HCT116 (cell line): ENCODE data around the gene LMO7. TPM values are rescaled to one million over a fixed set of nuclear protein-coding genes. Genes with fewer than 3 reads are reported as not detected.

ENCODE experiments used
- ATAC-seq: fragments of 200-7000 bp; cut with Tn5 transposase; 2 replicates; pipeline ENCODE4 v1.9.1; 2020; ENCODE audit warnings: mild to moderate bottlenecking, moderate library complexity
- BruUV-seq: library from RNA; stranded (reverse); fragments of 400-500 nt; replicated peaks from 2 replicates; lab custom pipeline; 2021; lab: Mats Ljungman, UMichigan
- CTCF ChIA-PET: fragments of 300-600 bp; sonication (Branson Sonifier 250); formaldehyde crosslinking; loops from one replicate; lab custom pipeline; 2021; ENCODE audit warnings: antibody characterized with exemption; lab: Charles Lee
- POLR2A ChIA-PET: fragments of 300-600, 350-600 bp; sonication (Branson Sonifier 250); formaldehyde crosslinking; loops from one replicate; lab custom pipeline; 2021; ENCODE audit warnings: antibody characterized with exemption; lab: Charles Lee
- RAD21 ChIA-PET, 2 experiments: fragments of 300-600 bp; sonication (Branson Sonifier 250); formaldehyde crosslinking; loops; one replicate each; lab custom pipeline; 2023; ENCODE audit warnings: low total read pairs in 2 of 2; ENCODE audit not compliant: uncharacterized antibody in 2 of 2, unreplicated experiment in 2 of 2, low non-redundant PET in 1 of 2; lab: Charles Lee
- DNase-seq: peaks from one replicate; pipeline ENCODE4 v3.0.0-alpha.2; 2010; ENCODE audit warnings: low read depth, low spot score
- H2AFZ ChIP-seq: fragments of 200-600 bp; shearing (Covaris generic), sonication (generic); 2 replicates; pipeline ENCODE4 v1.6.1; 2017; ENCODE audit warnings: low read depth, mixed run types, mixed read lengths, antibody characterized with exemption, low read length; ENCODE audit not compliant: poor library complexity, severe bottlenecking
- H3K27ac ChIP-seq: 2 replicates; pipeline ENCODE4 v1.5.1; 2012; ENCODE audit warnings: low read depth, low read length
- H3K27me3 ChIP-seq: fragments of 200-600 bp; sonication (generic); 2 replicates; pipeline ENCODE4 v1.6.1; 2016; ENCODE audit warnings: mixed run types, low read length, mixed read lengths; ENCODE audit not compliant: insufficient read depth
- H3K36me3 ChIP-seq, 2 experiments: fragments of 200-500 bp in 1 of 2; fragments of 200-600 bp in 1 of 2; sonication (Bioruptor generic) in 1 of 2; sonication (generic) in 1 of 2; 2 replicates each; pipeline versions ENCODE4 v1.5.1 to v1.6.1; 2014 to 2016; ENCODE audit warnings: low read length in 2 of 2, inconsistent platforms in 1 of 2, mixed read lengths in 1 of 2, mixed run types in 1 of 2; ENCODE audit not compliant: insufficient read depth in 2 of 2, control insufficient read depth in 1 of 2
- H3K4me1 ChIP-seq, 2 experiments: fragments of 200-600 bp in 1 of 2; sonication (generic) in 1 of 2; 2 replicates each; pipeline versions ENCODE4 v1.5.1 to v1.6.1; 2012 to 2017; ENCODE audit warnings: low read length in 2 of 2, inconsistent platforms in 1 of 2, mild to moderate bottlenecking in 1 of 2, mixed read lengths in 1 of 2, mixed run types in 1 of 2, moderate library complexity in 1 of 2; ENCODE audit not compliant: insufficient read depth in 2 of 2, control insufficient read depth in 1 of 2
- H3K4me2 ChIP-seq: fragments of 200-600 bp; sonication (generic); 2 replicates; pipeline ENCODE4 v1.6.1; 2017; ENCODE audit warnings: mixed run types, low read length, mixed read lengths
- H3K4me3 ChIP-seq, 2 experiments: fragments of 200-600 bp in 1 of 2; sonication (generic) in 1 of 2; replicated peaks in 1 of 2; 2 replicates each; pipeline ENCODE4 v1.5.1; 2011 to 2016; ENCODE audit warnings: low read length in 2 of 2, control low read depth in 1 of 2, low read depth in 1 of 2, mild to moderate bottlenecking in 1 of 2, mixed read lengths in 1 of 2, mixed run types in 1 of 2
- H3K79me2 ChIP-seq: fragments of 200-600 bp; sonication (generic); 2 replicates; pipeline ENCODE4 v1.6.1; 2017; ENCODE audit warnings: mild to moderate bottlenecking, mixed run types, low read length, moderate library complexity, mixed read lengths; ENCODE audit not compliant: insufficient read depth
- H3K9ac ChIP-seq: fragments of 200-600 bp; sonication (generic); 2 replicates; pipeline ENCODE4 v1.6.1; 2016; ENCODE audit warnings: low read length, mixed read lengths
- H3K9me2 ChIP-seq: fragments of 200-600 bp; sonication (generic), shearing (Covaris generic); 2 replicates; pipeline ENCODE4 v1.6.1; 2017; ENCODE audit warnings: mixed run types, mild to moderate bottlenecking, moderate library complexity; ENCODE audit not compliant: insufficient read depth
- H3K9me3 ChIP-seq, 2 experiments: fragments of 200-500 bp in 1 of 2; fragments of 200-600 bp in 1 of 2; sonication (Bioruptor generic) in 1 of 2; sonication (generic) in 1 of 2; 2 replicates each; pipeline ENCODE4 v1.6.1; 2014 to 2017; ENCODE audit warnings: low read length in 2 of 2, mixed read lengths in 2 of 2, inconsistent platforms in 1 of 2, low read depth in 1 of 2, mild to moderate bottlenecking in 1 of 2, mixed run types in 1 of 2, moderate library complexity in 1 of 2; ENCODE audit not compliant: control insufficient read depth in 1 of 2, insufficient read depth in 1 of 2
- H4K20me1 ChIP-seq: fragments of 200-600 bp; sonication (generic), shearing (Covaris generic); 2 replicates; pipeline ENCODE4 v1.6.1; 2017; ENCODE audit warnings: mixed run types, mild to moderate bottlenecking, moderate library complexity; ENCODE audit not compliant: insufficient read depth
- CBX3 ChIP-seq: IDR thresholded peaks from 2 replicates; pipeline ENCODE4 v1.6.1; 2012; ENCODE audit warnings: low read depth
- CEBPB ChIP-seq: IDR thresholded peaks from 2 replicates; pipeline ENCODE4 v1.6.1; 2012; ENCODE audit warnings: low read depth
- ELF1 ChIP-seq: IDR thresholded peaks from 2 replicates; pipeline ENCODE4 v1.6.1; 2012; ENCODE audit warnings: low read depth, borderline replicate concordance
- EZH2 ChIP-seq: fragments of 200-600 bp; sonication (generic); IDR thresholded peaks from 2 replicates; pipeline ENCODE4 v1.6.1; 2017; ENCODE audit warnings: antibody characterized with exemption, mixed run types
- JUND ChIP-seq: IDR thresholded peaks from 2 replicates; pipeline ENCODE4 v1.6.1; 2012
- RAD21 ChIP-seq: IDR thresholded peaks from 2 replicates; pipeline ENCODE4 v1.6.1; 2012; ENCODE audit warnings: low read depth, mild to moderate bottlenecking
- YY1 ChIP-seq: IDR thresholded peaks from 2 replicates; pipeline ENCODE4 v1.6.1; 2011; ENCODE audit warnings: low read length, low read depth, moderate library complexity, mild to moderate bottlenecking; ENCODE audit not compliant: insufficient replicate concordance; ENCODE audit errors: extremely low read depth
- ZFX ChIP-seq: fragments of 450-650 bp; IDR thresholded peaks from 2 replicates; pipeline ENCODE4 v1.6.1; 2017
- intact Hi-C: fragments of 100-400 bp; cut with micrococcal nuclease; formaldehyde crosslinking; loops from 2 replicates; pipeline ENCODE4 v1.10.0; 2022
- total RNA-seq: library from RNA; stranded (reverse); gene quantifications from one replicate; pipeline ENCODE4 v1.2.1, GENCODE V29; 2021; ENCODE audit not compliant: unreplicated experiment
- TF ChIP-seq, protein P1 (sequence below): IDR thresholded peaks from 2 replicates; pipeline ENCODE4 v1.6.1; 2012
- TF ChIP-seq, protein P2 (sequence below): IDR thresholded peaks from 2 replicates; pipeline ENCODE4 v1.6.1; 2011; ENCODE audit warnings: mild to moderate bottlenecking, low read length, moderate library complexity; ENCODE audit not compliant: insufficient replicate concordance; ENCODE audit errors: extremely low read depth
- TF ChIP-seq, protein P3 (sequence below): IDR thresholded peaks from 2 replicates; pipeline ENCODE4 v1.6.1; 2012

Gene LMO7
- total RNA-seq, 1 experiment from 2014 or later = 8.1 TPM

DNA sequence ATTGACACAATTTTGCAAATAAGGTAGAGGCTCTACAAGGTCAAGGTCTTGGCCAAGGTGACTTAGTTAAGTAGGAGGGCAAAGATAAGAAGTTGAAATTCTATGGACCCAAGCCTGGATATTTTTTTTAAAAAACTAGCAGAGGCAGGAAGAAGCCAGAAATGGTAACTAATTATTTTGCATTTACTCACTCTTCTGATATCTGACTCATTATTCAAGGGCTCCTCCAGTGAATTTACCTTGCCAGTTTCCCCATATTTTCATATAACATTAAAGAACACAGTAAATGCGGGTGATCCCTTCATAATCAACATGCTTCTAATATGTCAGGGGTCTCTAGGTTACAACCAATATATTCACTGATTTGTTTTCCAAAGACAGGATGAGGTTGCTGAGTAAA lies 246.1 kb downstream of the LMO7 start:
- TF ChIP-seq YY1 (no peak), ZFX (no peak), JUND (no peak), RAD21 (no peak), ELF1 (no peak), CEBPB (no peak)
- TF ChIP-seq, protein P1, sequence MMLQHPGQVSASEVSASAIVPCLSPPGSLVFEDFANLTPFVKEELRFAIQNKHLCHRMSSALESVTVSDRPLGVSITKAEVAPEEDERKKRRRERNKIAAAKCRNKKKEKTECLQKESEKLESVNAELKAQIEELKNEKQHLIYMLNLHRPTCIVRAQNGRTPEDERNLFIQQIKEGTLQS = no peak

DNA sequence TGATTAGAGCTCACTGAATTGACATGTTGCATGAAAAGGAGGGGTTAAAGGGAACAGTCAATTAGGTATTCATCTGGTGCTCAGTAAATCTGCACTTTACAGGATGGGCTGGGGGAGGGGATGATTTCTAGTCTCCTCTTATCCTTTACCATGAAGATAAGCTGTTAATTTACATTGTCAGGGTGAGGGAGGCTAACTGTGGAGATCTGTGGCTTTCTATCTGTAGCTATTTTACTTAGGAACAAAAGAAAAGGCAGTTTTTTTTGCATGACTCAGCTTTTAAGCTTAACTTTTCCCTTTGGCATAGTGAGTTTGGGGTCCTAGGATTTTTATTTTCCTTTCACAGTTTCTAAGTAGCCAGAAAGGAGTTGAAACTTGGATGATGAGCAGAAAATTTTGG lies 253.3 kb downstream of the LMO7 start:
- Histone ChIP-seq H3K4me2 (no peak overlapping the region), H3K9ac (no peak overlapping the region), H3K9me2 (no peaks in the 10 kb centered on the region), H3K9me3 (no peaks in the 10 kb centered on the region), H3K79me2 (no peaks in the 10 kb centered on the region), H3K27me3 (no peaks in the 10 kb centered on the region), H3K36me3 (no peaks in the 10 kb centered on the region), H4K20me1 (no peaks in the 10 kb centered on the region), H3K4me1 (no peaks in the 10 kb centered on the region), H2AFZ (no peak overlapping the region), H3K4me3 (no peak overlapping the region), H3K27ac (no peak overlapping the region)
- RAD21 ChIA-PET = no interaction called here
- CTCF ChIA-PET = no interaction called here
- intact Hi-C loops = no loop called here
- DNase-seq (no peak), ATAC-seq (no peak)
- BruUV-seq = no TSS peak
- POLR2A ChIA-PET = no interaction called here
- no peak for TF ChIP-seq CBX3
- TF ChIP-seq ZFX = no peak
- TF ChIP-seq, protein P2, sequence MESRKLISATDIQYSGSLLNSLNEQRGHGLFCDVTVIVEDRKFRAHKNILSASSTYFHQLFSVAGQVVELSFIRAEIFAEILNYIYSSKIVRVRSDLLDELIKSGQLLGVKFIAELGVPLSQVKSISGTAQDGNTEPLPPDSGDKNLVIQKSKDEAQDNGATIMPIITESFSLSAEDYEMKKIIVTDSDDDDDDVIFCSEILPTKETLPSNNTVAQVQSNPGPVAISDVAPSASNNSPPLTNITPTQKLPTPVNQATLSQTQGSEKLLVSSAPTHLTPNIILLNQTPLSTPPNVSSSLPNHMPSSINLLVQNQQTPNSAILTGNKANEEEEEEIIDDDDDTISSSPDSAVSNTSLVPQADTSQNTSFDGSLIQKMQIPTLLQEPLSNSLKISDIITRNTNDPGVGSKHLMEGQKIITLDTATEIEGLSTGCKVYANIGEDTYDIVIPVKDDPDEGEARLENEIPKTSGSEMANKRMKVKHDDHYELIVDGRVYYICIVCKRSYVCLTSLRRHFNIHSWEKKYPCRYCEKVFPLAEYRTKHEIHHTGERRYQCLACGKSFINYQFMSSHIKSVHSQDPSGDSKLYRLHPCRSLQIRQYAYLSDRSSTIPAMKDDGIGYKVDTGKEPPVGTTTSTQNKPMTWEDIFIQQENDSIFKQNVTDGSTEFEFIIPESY = no peak
- no peak for TF ChIP-seq YY1
- TF ChIP-seq CEBPB = no peak
- no peak for TF ChIP-seq EZH2
- TF ChIP-seq, protein P3, sequence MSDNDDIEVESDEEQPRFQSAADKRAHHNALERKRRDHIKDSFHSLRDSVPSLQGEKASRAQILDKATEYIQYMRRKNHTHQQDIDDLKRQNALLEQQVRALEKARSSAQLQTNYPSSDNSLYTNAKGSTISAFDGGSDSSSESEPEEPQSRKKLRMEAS = no peak
- TF ChIP-seq, all 23 proteins: peak for 0

More for the DNA sequence above, 246.1 kb downstream of the LMO7 start:
- H3K9ac ChIP-seq = no peak overlapping the region
- ChIA-PET POLR2A (no interaction called here), RAD21 (no interaction called here), CTCF (interaction anchor here (1.4 kb wide), 1 partner anchor 12 kb away, joined by 4 read pairs; no protein-coding TSS in a partner anchor)
- H3K79me2 ChIP-seq = no peaks in the 10 kb centered on the region
- no peak for ATAC-seq
- intact Hi-C loops = no loop called here
- no peaks in the 10 kb centered on the region for H3K9me2 ChIP-seq
- H4K20me1 ChIP-seq = no peaks in the 10 kb centered on the region
- H2AFZ ChIP-seq = no peak overlapping the region
- no peaks in the 10 kb centered on the region for H3K27me3 ChIP-seq
- H3K36me3 ChIP-seq = no peaks in the 10 kb centered on the region
- no peaks in the 10 kb centered on the region for H3K9me3 ChIP-seq
- no peaks in the 10 kb centered on the region for H3K4me1 ChIP-seq
- H3K4me3 ChIP-seq = no peak overlapping the region
- no peak overlapping the region for H3K27ac ChIP-seq
- DNase-seq = no peak
- H3K4me2 ChIP-seq = no peak overlapping the region
- BruUV-seq = no TSS peak
